Esophagus (tissue), 2 donors: Measurements from ENCODE around the gene PTPRM. TPM values are rescaled to one million over a fixed set of nuclear protein-coding genes. Genes with fewer than 3 reads are reported as not detected.
"Not testable (repeated sequence)": the region's sequence is repeated elsewhere in the genome, so short reads cannot be mapped to it uniquely, and the experiment has no call there.

ENCODE experiments used
- H3K27ac ChIP-seq, 2 donors: one replicate each; pipeline ENCODE4 v1.5.1; 2013; ENCODE audit warnings: low read depth in 2 of 2, mild to moderate bottlenecking in 2 of 2, inconsistent platforms in 1 of 2, low read length in 1 of 2, moderate library complexity in 1 of 2
- H3K27me3 ChIP-seq, 2 donors: one replicate each; pipeline ENCODE4 v1.6.1; 2013; ENCODE audit warnings: low read length in 2 of 2, control low read depth in 1 of 2, mild to moderate bottlenecking in 1 of 2; ENCODE audit not compliant: insufficient read depth in 2 of 2, control insufficient read depth in 1 of 2
- H3K36me3 ChIP-seq, 2 donors: one replicate each; pipeline ENCODE4 v1.6.1; 2013; ENCODE audit warnings: low read length in 1 of 2; ENCODE audit not compliant: control insufficient read depth in 2 of 2, insufficient read depth in 2 of 2
- H3K4me1 ChIP-seq, 2 donors: one replicate each; pipeline ENCODE4 v1.6.1; 2013; ENCODE audit warnings: low read length in 1 of 2; ENCODE audit not compliant: control insufficient read depth in 2 of 2, insufficient read depth in 2 of 2
- H3K4me3 ChIP-seq, 2 donors: one replicate each; pipeline ENCODE4 v1.5.1; 2013; ENCODE audit warnings: low read length in 2 of 2, mild to moderate bottlenecking in 2 of 2, low read depth in 1 of 2, moderate library complexity in 1 of 2
- H3K9me3 ChIP-seq, 2 donors: one replicate each; pipeline ENCODE4 v1.6.1; 2013; ENCODE audit warnings: mild to moderate bottlenecking in 2 of 2, low read depth in 1 of 2, low read length in 1 of 2, moderate library complexity in 1 of 2; ENCODE audit not compliant: control insufficient read depth in 2 of 2, insufficient read depth in 1 of 2
- WGBS, 2 donors: extraction: QIAGEN DNeasy Blood & Tissue Kit; methylation state at CpG; one replicate each; pipeline ENCODE4 v1.1.7; 2013; 5-methylcytosine and 5-hydroxymethylcytosine counted together
- polyA plus RNA-seq, 2 donors: library from polyadenylated mRNA; stranded (reverse); fragments of 200-250 nt; gene quantifications; one replicate each; pipeline ENCODE4 v1.2.3, GENCODE V29; 2013
- donor health status: healthy with polysubstance abuse.
- donor health status: Bipolar disorder and iron deficiency.

The PTPRM gene
- polyA plus RNA-seq, 2 donors, result 6.3 to 10.4 TPM

GRCh38 chr18:7953095-7953958 is 386.2 kb downstream of the PTPRM start:
- no peak overlapping the region for H3K4me3 ChIP-seq
- no peaks in the 10 kb centered on the region for H3K36me3 ChIP-seq
- no peaks in the 10 kb centered on the region for H3K9me3 ChIP-seq
- no peaks in the 10 kb centered on the region for H3K27me3 ChIP-seq
- H3K4me1 ChIP-seq, result peaks cover 0 to 3% of the 10 kb centered on the region in 2 donors
- no peak overlapping the region for H3K27ac ChIP-seq
- 80 to 87% methylated on average over 8 of the region's 8 CpGs for WGBS, 2 donors

GRCh38 chr18:7954238-7954637 is 387.1 kb downstream of the PTPRM start:
- H3K4me1 ChIP-seq, result peaks cover 0 to 3% of the 10 kb centered on the region in 2 donors
- no peaks in the 10 kb centered on the region for H3K27me3 ChIP-seq
- H3K4me3 ChIP-seq, result no peak overlapping the region
- H3K27ac ChIP-seq, result no peak overlapping the region
- H3K9me3 ChIP-seq, result no peaks in the 10 kb centered on the region
- 61 to 68% methylated on average over 1 of the region's 1 CpG for WGBS, 2 donors
- H3K36me3 ChIP-seq, result no peaks in the 10 kb centered on the region

GRCh38 chr18:7955175-7955574 is 388.1 kb downstream of the PTPRM start:
- peaks cover 0 to 3% of the 10 kb centered on the region in 2 donors for H3K4me1 ChIP-seq
- no peaks in the 10 kb centered on the region for H3K9me3 ChIP-seq
- WGBS, 2 donors, result 94 to 97% methylated on average over 7 of the region's 7 CpGs
- H3K36me3 ChIP-seq, result no peaks in the 10 kb centered on the region
- no peaks in the 10 kb centered on the region for H3K27me3 ChIP-seq
- no peak overlapping the region for H3K27ac ChIP-seq
- no peak overlapping the region for H3K4me3 ChIP-seq

GRCh38 chr18:7957297-7957696 is 390.2 kb downstream of the PTPRM start:
- no peak overlapping the region for H3K27ac ChIP-seq
- H3K36me3 ChIP-seq, result no peaks in the 10 kb centered on the region
- peaks cover 0 to 2% of the 10 kb centered on the region in 2 donors for H3K4me1 ChIP-seq
- WGBS, 2 donors, result 84 to 86% methylated on average over 3 of the region's 3 CpGs
- no peaks in the 10 kb centered on the region for H3K9me3 ChIP-seq
- no peak overlapping the region for H3K4me3 ChIP-seq
- H3K27me3 ChIP-seq, result no peaks in the 10 kb centered on the region

GRCh38 chr18:7958081-7958896 is 391.2 kb downstream of the PTPRM start:
- 39 to 42% methylated on average over 4 of the region's 4 CpGs for WGBS, 2 donors
- Histone ChIP-seq H3K4me1 (peaks cover 0 to 2% of the 10 kb centered on the region in 2 donors), H3K27ac (no peak overlapping the region), H3K9me3 (no peaks in the 10 kb centered on the region), H3K4me3 (no peak overlapping the region), H3K36me3 (no peaks in the 10 kb centered on the region), H3K27me3 (no peaks in the 10 kb centered on the region)

GRCh38 chr18:7958897-7959146 is 391.7 kb downstream of the PTPRM start:
- Histone ChIP-seq H3K9me3 (no peaks in the 10 kb centered on the region), H3K4me3 (no peak overlapping the region), H3K4me1 (peaks cover 0 to 2% of the 10 kb centered on the region in 2 donors), H3K27ac (no peak overlapping the region), H3K36me3 (no peaks in the 10 kb centered on the region), H3K27me3 (no peaks in the 10 kb centered on the region)
- 74 to 75% methylated on average over 1 of the region's 1 CpG for WGBS, 2 donors

GRCh38 chr18:7966682-7967081 is 399.6 kb downstream of the PTPRM start:
- H3K4me1 ChIP-seq, result not testable (repeated sequence)
- 36 to 83% methylated on average over 3 to 5 of the region's 18 CpGs for WGBS, 2 donors

GRCh38 chr18:7974200-7974874 is 407.2 kb downstream of the PTPRM start:
- H3K27me3 ChIP-seq, result no peaks in the 10 kb centered on the region
- H3K36me3 ChIP-seq, result no peaks in the 10 kb centered on the region
- no peaks in the 10 kb centered on the region for H3K9me3 ChIP-seq
- no peaks in the 10 kb centered on the region for H3K4me1 ChIP-seq
- no peak overlapping the region for H3K27ac ChIP-seq
- 83 to 92% methylated on average over 6 of the region's 6 CpGs for WGBS, 2 donors
- H3K4me3 ChIP-seq, result no peak overlapping the region

More at GRCh38 chr18:7966682-7967081, 399.6 kb downstream of the PTPRM start:
- not testable (repeated sequence) for H3K9me3 ChIP-seq, H3K36me3 ChIP-seq, H3K27ac ChIP-seq, H3K27me3 ChIP-seq, H3K4me3 ChIP-seq

- H3K9me3 ChIP-seq, result no peaks in the 10 kb centered on the region
- H3K4me1 ChIP-seq, result no peaks in the 10 kb centered on the region
- H3K27ac ChIP-seq, result no peak overlapping the region
- no peak overlapping the region for H3K4me3 ChIP-seq
- no peaks in the 10 kb centered on the region for H3K27me3 ChIP-seq
- WGBS, 2 donors, result 61 to 87% methylated on average over 4 of the region's 4 CpGs
- H3K36me3 ChIP-seq, result no peaks in the 10 kb centered on the region
These were observed 410.8 kb downstream of the PTPRM start for GRCh38 chr18:7977897-7978296.
